OCI-LY3 (cell line): ENCODE measurements around the gene NUDT1.

Experiments used
- CTCF ChIP-seq: fragments of 200-600, 300-600 bp; sonication (generic); IDR thresholded peaks from 2 replicates; pipeline ENCODE4 v1.5.1; 2014; ENCODE audit warnings: antibody characterized with exemption, low read length, low read depth
- EZH2phosphoT487 ChIP-seq: fragments of 200-600 bp; shearing (Covaris generic); IDR thresholded peaks from 2 replicates; pipeline ENCODE4 v1.6.1; 2018; ENCODE audit warnings: antibody characterized with exemption, mixed run types, low read depth

- TF ChIP-seq CTCF (no peak), EZH2phosphoT487 (no peak)
Observed at GRCh38 chr7:2281541-2281940, 39.5 kb downstream of the NUDT1 start.
